HL-60/S4 (cell line): ENCODE data around the gene HPGDS.
"Not testable (repeated sequence)": the region's sequence is repeated elsewhere in the genome, so short reads cannot be mapped to it uniquely, and the experiment has no call there.

Experiments
- in situ Hi-C: fragments of 300-500 bp; cut with MboI; formaldehyde crosslinking; loops from 2 replicates; pipeline ENCODE4 v1.14.3; 2022; ENCODE audit warnings: low sequenced_read_pairs

HPGDS gene

DNA sequence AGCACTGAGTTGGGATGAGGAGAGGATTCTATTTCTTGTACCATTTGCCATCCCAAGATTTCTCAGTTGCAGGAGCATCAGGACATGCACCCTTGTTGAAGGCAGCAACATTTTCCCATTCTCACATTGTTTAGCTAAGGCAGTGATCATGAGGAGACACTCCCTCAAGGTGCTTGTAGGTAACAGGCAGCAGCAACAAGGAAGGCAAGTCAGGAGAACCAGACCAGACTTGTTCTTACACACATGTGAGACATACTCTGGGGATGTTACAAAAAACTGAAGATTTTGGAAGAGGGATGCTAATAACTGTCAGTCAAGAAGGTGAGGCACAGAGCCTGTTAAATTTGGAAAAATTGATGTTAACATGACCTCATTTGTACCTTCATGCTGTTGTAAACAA, 15.5 kb upstream of the HPGDS start:
- in situ Hi-C loops = no loop called here

DNA sequence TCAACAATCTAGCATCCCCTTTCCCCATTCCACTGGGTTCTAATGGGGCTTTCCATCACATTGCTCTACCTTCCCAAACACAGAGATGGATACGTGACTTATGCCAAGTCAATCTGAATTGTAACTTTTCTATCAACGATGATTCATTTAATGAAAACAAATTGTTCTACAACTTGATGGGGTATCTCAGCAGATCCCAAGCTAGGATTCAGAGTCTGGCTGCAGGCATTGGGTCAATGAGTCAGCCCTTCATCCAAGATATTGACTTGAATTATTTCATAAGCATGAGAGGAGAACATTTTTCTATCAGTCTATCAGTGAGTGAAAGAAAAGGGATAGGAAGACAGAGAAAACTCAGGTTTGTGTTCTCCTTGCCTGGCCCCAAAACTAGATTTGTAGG, 15.0 kb upstream of the HPGDS start:
- in situ Hi-C loops = no loop called here

DNA sequence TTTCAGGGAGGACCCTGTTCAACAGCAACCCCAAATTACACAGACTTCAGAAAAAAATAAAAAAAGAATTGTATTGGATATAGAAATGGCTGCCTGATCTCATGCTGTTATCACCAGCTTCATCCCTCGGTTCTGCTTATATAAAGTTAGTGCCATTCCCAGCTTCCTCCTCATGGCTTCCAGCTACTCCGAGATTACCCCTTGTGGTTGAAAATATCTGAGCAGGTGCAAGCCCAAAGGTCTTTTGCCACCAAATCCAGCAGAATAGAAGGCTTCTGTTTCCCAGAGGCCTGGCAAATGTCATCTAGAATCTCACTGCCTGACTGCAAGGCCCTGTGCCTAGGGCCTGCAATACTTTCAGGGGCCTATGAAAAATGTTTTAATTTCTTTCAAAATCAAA, 13.8 kb upstream of the HPGDS start:
- in situ Hi-C loops = no loop called here

DNA sequence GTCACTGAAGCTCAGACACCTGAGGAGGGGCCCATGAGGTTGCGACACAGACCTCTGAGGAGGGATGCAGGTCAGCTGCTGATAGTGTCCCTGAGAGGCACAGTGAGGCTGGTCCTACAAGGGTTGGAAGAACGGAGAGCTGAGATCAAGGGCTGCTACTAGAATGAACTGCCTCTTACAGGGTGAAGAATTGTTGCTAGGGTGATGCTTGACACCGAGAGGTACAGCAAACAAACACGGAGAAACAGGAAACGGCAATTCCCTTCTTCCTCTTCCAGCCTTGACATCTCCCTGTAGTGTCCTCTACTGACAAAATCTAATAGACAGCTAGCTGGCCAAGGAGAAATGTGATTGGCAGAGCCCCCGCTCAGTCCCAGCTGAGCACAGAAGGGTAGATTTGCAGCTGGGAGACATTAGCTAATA, 11.8 kb upstream of the HPGDS start:
- in situ Hi-C loops = no loop called here

DNA sequence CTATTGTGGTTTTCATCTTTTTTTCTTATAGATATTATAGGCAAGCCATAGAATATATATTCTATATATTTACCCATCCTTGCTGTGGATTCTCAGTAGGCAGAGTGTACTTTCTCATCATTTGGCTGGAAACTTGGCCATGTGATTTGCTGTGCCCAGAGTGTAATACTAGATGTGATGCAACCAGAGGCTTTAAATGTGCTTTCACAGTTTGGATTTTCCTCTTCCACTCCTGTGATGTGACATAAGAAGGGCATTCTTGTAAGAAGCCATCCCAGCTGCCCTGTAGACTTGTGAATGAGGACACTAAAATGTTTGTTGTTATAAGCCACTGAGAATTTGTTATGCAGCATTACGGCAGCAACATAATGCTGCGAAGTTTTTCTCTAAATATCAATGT, 10.4 kb upstream of the HPGDS start:
- in situ Hi-C loops = no loop called here

DNA sequence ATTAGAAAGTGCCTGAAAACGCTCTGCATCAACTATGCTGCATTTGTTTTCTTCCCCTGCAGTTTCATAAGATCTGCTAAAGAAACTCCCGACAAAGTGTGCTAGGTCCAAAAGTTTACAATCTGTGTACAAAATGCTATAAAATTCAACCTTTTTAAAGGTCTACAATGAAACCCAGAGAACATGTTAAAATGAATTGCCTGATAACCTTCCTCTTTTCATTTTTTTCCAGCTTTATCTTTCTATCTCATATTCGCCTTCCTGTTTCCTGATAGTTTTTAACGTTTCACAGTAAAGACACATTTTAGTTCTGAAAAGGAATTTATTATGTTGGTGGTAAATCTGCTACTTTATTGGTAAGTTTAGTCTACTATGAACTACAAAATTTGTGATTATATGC, 9.5 kb upstream of the HPGDS start:
- in situ Hi-C loops = no loop called here

DNA sequence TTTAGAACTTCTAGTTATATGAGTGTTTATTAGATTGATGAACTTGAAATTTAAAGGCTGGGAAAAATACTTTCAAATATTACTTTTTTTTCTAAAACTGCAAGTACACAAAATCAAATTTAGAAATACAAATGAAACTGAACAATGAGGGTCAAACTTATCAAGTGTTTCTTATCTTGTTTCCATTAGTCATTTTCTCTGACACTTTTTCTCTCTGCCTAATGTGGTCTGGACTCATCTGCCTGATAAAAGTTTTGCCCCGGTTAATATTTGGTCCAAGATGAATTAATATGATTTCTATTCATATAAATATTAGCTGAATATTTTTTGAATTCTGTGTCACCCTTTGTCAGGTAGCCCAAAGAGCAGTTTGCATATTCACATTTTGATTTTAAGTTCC, 8.7 kb upstream of the HPGDS start:
- in situ Hi-C loops = no loop called here

DNA sequence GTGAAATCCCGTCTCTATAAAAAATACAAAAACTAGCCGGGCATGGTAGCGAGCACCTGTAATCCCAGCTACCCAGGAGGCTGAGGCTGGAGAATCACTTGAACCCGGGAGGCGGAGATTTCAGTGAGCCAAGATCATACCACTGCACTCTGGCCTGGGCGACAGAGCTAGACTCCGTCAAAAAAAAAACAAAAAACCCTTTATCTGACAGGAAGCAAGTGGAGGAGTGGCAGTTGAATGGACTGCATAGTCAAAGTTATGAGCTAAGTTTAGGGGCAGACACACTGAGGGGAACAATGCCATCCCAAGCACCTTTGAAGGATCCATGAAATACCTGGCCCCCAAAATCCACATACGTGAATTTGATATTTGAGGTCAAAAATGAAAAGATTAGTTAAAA, 7.5 kb upstream of the HPGDS start:
- in situ Hi-C loops = no loop called here

DNA sequence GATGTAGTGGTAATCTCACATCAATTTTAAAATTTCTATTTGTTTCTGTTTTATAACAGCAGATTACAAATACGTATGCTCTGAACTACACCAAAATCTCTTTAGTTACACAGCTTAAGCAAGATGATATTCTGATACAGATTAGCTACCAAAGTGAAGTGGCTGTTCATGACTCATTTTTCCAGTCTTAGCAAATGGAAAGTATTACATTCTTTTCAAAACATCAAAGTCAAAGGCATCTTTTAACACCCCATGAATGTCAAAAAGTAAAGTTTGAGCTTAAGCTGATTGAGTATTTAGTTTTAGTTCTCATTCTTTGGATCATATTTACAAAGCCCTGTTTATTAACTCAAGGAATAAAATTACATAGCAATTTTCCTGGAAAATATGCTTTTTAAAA, 6.6 kb upstream of the HPGDS start:
- in situ Hi-C loops = no loop called here

DNA sequence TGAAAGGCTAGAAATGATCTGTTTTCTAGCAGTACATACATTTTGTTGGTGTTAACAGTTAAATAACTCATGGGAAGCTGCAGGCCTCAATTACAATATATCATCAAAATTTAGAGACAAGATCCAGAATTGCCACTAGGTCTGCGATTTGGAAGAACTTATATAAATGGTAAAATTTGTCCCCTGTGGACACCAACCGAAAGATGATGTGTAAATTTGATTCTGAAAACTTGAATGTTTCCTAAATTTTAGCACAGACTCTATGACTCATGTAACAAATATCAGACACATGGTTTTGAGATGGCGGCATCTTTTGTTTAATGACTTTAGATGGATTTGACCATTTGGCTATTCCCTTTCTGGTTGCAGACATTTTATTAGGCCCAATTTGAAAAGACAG, 6.0 kb upstream of the HPGDS start:
- in situ Hi-C loops = no loop called here

DNA sequence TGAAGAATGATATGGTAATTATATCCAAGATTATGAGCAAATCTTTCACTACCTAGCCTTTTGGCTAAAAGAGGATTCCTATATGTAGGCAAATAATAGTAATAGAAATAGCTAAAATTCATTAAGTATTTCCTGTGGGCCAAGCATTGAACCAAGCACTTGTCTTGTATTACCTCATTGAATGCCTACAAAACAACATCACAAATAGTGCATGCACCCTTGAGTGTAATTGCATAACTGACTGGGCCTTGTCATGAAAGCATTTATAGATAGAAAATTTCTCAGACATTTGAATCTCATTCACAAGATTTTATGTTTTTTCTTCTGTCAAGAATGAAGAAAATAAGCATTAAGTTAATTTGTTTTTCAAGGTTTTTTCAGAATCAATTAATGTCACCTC, 3.9 kb upstream of the HPGDS start:
- in situ Hi-C loops = no loop called here

DNA sequence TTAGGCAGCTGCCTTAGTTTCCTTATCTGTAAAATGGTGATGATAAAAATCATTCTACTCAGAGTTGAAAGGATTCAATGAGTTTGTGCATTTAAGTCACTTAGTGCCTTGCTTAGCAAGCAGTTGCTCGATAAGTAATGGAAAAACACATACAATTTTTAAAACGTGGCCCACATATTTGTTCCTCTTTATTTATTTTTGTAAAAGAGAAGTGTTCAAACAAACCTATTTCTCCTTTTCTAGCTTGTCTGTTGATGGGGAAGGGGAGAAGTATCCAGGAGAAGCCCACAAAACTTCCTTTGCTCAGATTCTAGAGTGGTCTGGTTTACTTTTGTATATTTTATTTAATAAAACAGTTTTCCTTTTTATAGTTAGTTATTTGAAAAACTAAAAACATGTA, 3.3 kb upstream of the HPGDS start:
- in situ Hi-C loops = no loop called here

DNA sequence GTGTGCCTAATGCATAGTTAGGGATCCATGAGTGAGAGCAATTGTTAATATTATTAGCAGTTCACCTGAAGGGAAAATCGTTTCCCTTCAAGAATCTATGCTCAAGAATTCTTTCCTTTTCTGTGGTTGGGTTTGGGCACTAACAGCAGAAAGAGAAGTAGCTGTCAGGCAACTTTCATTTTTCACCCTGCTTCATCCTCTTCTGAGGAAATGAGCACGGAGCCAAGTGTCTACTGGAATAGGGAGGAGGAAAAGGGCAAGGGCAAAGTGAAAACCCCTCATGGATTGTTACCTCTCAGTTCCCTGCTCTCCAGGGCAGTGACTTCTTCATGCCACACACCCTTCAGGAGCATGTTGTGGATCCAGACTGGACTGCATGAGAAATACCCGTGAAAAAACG, 2.6 kb upstream of the HPGDS start:
- in situ Hi-C loops = no loop called here

DNA sequence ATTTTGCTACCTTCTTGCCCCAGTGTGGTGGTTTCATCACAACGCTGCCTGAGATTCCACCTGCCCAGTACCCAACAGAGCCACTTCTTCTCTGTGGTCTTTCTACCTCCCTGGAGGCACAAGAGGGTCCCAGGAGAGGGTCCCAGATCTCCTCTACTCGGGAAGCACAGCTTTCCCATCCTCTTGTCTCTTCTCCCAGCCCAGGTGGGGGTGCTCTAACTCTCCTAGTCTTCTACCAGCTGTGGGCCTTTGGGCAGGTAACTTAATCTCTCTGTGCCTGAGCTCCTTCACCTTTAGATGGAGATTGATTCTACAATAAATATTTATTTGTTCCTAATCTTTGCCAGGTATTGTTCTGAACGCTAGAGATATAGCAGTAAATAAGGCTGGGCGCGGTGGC, 1.8 kb upstream of the HPGDS start:
- in situ Hi-C loops = no loop called here

DNA sequence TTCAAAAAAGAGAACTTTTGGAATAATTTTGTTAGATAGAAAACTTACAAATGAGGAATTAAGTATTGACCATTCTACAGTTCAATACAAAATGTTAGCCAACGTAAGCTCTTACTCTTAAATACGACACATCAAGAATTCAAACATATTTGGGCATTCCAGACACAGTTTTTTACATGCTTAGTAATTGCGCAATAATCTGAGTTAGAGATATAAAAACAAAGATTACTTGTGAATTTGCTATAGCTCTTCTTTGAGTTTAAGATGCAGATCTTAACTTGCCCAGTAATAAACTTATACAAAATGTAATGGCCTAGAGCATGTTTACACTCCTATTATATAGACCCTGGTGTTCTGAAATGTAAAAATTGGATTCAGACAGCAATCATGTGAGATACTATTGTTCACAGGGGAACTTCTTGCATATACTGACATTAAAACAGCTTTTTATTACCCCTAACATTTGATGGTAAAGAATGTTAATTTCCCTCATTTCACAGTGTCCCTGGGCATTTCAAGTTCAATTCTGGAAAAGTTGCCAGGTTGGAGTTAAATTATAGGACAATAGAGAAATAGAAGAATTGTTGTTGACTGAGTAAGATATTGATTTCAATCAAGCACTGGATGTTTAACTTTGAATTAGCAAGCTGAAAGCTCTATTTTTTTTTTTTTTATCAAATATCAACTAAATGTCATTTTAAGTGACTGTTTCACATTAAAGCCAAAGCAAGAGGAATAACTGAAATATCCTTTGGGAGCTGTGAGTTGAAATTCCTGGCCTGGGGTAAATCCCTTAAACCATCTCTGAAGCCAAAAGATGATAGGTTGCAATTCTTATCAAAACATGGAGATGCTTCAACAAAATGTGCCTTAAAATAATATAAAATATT, 910 bp downstream of the HPGDS start:
- in situ Hi-C loops = no loop called here

DNA sequence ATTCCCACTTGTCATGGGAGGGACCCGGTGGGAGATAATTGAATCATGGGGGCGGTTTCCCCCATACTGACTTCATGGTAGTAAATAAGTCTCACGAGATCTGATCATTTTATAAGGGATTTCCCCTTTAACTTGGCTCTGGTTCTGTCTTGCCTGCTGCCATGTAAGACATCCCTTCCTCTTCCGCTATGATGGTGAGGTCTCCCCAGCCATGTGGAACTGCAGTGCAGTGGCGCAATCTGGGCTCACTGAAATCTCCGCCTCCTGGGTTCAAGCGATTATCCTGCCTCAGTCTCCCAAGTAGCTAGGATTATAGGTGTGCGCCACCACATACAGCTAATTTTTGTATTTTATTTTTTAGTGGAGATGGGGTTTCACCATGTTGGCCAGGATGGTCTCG, 2.9 kb downstream of the HPGDS start:
- in situ Hi-C loops = no loop called here

DNA sequence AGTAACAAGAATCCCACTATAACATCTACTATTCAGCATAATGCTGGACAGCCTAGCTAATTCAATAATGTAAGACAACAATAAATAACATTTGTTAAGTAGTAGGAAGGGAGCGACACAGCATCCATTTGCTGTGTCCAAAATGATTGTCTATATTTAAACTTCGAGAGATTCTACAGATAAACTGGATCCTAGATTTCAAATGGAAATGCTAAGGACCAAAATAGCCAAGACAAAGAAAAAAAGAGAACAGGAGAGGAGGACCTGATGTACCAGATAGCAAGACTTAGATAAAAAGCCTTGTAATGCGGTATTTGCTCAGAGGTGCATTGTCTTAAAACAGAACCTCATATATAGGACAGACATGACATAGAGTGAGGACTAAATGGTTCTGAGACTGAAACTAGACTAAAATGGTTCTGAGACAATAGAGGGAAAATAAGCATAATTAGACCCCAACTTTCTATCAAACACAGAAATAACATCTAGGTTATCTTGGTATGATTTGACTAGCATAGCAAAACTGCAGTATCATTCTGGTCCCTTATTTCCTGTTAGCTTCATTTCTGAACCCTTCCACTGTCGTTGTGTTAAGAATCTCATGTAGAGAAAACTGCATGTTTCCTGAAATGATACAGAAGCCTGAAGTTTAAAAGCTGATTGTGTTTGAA, 3.8 kb downstream of the HPGDS start:
- in situ Hi-C loops = no loop called here

DNA sequence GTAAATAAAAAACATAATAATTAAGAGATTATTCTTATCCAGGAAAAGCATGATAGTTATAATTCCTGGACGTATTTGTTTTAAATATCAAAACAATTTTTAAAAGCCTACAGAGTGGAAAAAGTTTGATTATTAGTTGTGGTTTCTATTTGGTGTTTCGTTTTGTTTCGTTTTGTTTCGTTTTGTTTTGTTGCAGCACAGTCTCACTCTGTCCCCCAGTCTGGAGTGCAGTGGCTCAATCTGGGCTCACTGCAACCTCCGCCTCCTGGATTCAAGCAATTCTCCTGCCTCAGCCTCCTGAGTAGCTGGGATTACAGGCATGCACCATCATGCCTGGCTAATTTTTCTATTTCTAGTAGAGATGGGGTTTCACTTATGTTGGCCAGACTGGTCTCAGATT, 5.8 kb downstream of the HPGDS start:
- in situ Hi-C loops = not testable (repeated sequence)

DNA sequence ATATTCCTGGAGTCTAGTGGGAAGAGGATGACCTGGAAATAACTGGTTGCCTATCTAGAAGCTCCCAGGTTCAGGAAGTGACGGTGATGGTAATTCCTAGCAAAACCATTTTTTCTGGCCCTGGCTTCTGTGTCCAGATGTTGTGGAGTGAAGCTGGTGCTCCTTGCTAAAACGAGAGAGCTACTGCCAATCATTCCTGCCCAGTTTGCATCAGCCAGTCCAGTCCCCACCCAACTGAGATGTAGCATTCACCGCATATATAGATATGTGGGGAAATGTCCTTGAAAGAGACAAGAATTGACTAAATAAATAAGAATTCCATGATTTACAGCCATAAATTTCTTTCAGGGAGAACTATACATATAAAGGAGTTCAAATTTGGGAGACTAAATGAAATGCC, 6.3 kb downstream of the HPGDS start:
- in situ Hi-C loops = no loop called here

DNA sequence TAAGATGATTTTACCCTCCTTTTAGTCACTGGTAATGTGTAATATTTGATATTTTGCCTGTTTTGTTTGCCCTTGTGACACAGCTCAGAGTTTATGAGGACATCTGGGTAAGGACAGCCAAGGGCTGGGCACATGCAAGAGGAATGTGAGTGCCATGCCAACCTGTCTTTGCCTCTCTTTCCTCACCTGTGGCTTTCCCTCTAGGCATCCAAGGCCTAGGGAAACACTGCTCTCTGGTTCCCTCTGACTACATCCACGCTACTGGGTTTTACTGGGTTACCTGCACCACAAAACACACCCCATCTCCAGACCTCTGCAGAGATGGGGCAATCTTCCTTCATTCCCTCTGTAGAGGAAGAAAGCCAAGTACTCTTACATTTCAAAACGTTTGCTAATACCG, 7.7 kb downstream of the HPGDS start:
- in situ Hi-C loops = no loop called here

DNA sequence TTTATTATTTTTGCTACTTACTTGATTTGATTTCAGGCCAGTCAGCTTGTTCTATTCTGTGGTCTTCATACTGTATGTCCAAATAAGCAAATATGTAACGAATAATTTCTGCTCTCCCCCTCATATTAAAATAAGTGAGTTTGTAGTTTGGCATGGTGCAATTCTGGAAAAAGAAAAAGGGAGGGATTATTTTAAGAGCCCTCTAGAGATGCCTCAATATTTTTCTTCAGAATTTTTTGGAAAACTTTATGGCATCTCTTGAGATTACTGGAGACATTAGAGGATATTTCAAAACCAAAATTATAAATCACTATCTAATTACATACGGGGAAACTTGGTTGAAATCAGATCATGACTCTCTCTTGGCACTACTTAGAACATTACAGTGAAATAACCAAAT, 8.2 kb downstream of the HPGDS start:
- in situ Hi-C loops = no loop called here

DNA sequence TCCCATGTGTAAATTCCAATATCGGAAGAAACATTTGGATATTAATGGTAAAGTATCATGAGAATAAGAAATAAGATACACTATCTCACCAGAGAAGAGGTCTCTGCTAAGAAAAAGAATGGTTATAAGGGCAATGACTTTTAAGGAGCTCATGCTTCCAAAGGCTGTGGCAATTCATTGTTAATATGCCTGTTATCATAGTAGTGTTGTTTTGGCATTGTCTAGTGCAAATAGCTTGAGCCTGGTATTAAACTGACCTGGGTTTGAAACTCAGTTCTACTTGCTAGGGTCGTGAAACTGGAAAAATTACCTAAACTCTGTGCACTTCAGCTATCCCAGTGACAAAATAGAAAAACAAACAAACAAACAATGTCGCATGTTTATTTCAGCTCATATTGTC, 8.8 kb downstream of the HPGDS start:
- in situ Hi-C loops = no loop called here
